Measurements from ENCODE around the gene HSPA9.

GRCh38 chr5:138514021-138514420 is 61.2 kb downstream of the HSPA9 start:
- TF ChIP-seq CTCF (conservative IDR thresholded peaks at IDR 0.05; ENCODE audit: low read length): no peak
- no peak for TF ChIP-seq EZH2phosphoT487 (IDR thresholded peaks at IDR 0.05; ENCODE audit: borderline replicate concordance, low read depth, low read length)

Measured in OCI-LY7 (cell line).